HepG2 (cell line): ENCODE measurements around the gene CBX2. TPM values are rescaled to one million over a fixed set of nuclear protein-coding genes. Genes with fewer than 3 reads are reported as not detected.

Experiments
- ATF6 ChIP-seq: sonication (generic); formaldehyde crosslinking; conservative IDR thresholded peaks from 2 replicates; pipeline ENCODE4 v1.4.0; 2020; ENCODE audit warnings: missing genetic modification reagents
- ATF7-NPFF ChIP-seq: sonication (generic); formaldehyde crosslinking; IDR thresholded peaks from 2 replicates; pipeline ENCODE4 v1.8.1; 2023; ENCODE audit warnings: mild to moderate bottlenecking, low read depth, missing genetic modification reagents, moderate library complexity
- ISX ChIP-seq: sonication (generic); formaldehyde crosslinking; conservative IDR thresholded peaks from 2 replicates; pipeline ENCODE4 v1.5.0; 2020; ENCODE audit warnings: missing genetic modification reagents
- JDP2 ChIP-seq: sonication (generic); formaldehyde crosslinking; IDR thresholded peaks from 2 replicates; pipeline ENCODE4 v1.8.1; 2022; ENCODE audit warnings: missing genetic modification reagents, borderline replicate concordance
- KLF11 ChIP-seq: IDR thresholded peaks from 2 replicates; pipeline ENCODE4 v1.6.1; 2016; ENCODE audit warnings: missing compliant biosample characterization
- MAX ChIP-seq: IDR thresholded peaks from 2 replicates; pipeline ENCODE4 v1.6.1; 2012; ENCODE audit warnings: inconsistent platforms
- NBN ChIP-seq: fragments of 450-650 bp; conservative IDR thresholded peaks from 2 replicates; pipeline ENCODE4 v1.6.1; 2017
- NCOA2 ChIP-seq: sonication (generic); formaldehyde crosslinking; IDR thresholded peaks from 2 replicates; pipeline ENCODE4 v1.8.0; 2022; ENCODE audit warnings: inconsistent platforms
- NRL ChIP-seq: sonication (generic); formaldehyde crosslinking; IDR thresholded peaks from 2 replicates; pipeline ENCODE4 v1.5.0; 2020; ENCODE audit warnings: missing genetic modification reagents, mild to moderate bottlenecking, moderate library complexity, borderline replicate concordance
- SALL2 ChIP-seq: sonication (generic); formaldehyde crosslinking; IDR thresholded peaks from 2 replicates; pipeline ENCODE4 v1.8.1; 2023; ENCODE audit warnings: mild to moderate bottlenecking, missing genetic modification reagents, inconsistent platforms
- SMARCC2 ChIP-seq: fragments of 450-650 bp; IDR thresholded peaks from 2 replicates; pipeline ENCODE4 v1.6.1; 2017; ENCODE audit warnings: antibody characterized with exemption, mild to moderate bottlenecking
- SNAI1 ChIP-seq: sonication (generic); formaldehyde crosslinking; IDR thresholded peaks from 2 replicates; pipeline ENCODE4 v1.5.0; 2020; ENCODE audit warnings: mild to moderate bottlenecking, missing genetic modification reagents, borderline replicate concordance
- TAF1 ChIP-seq: sonication (generic); formaldehyde crosslinking; IDR thresholded peaks from 2 replicates; pipeline ENCODE4 v1.4.0; 2020; ENCODE audit warnings: missing genetic modification reagents
- ZNF121 ChIP-seq: sonication (generic); formaldehyde crosslinking; IDR thresholded peaks from 2 replicates; pipeline ENCODE4 v1.5.0; 2020; ENCODE audit warnings: mild to moderate bottlenecking, missing genetic modification reagents
- ZNF207 ChIP-seq: fragments of 450-650 bp; IDR thresholded peaks from 2 replicates; pipeline ENCODE4 v1.6.1; 2016; ENCODE audit warnings: antibody characterized with exemption, borderline replicate concordance
- ZNF737 ChIP-seq: sonication (generic); formaldehyde crosslinking; IDR thresholded peaks from 2 replicates; pipeline ENCODE4 v1.5.0; 2020; ENCODE audit warnings: missing genetic modification reagents, mild to moderate bottlenecking, borderline replicate concordance
- polyA plus RNA-seq, 8 experiments: library from polyadenylated mRNA; depleted of rRNA in 3 of 8; stranded (reverse) in 7 of 8; unstranded in 1 of 8; fragments of >200 nt; fragmentation: Illumina TruSeq in 4 of 8; extraction: Trizol in 4 of 8; gene quantifications; 2 replicates each; pipeline versions ENCODE4 v1.2.1 to v1.2.3, GENCODE V29; 2011 to 2016; ENCODE audit warnings: low read depth in 4 of 8, missing spikeins in 1 of 8, mixed read lengths in 1 of 8; ENCODE audit not compliant: insufficient read depth in 1 of 8
- total RNA-seq, 5 experiments: library from RNA; depleted of rRNA; stranded (reverse); fragments of >200 nt; fragmentation: Illumina TruSeq; extraction: Trizol; gene quantifications; 2 replicates each; pipeline ENCODE4 v1.2.3, GENCODE V29; 2016; ENCODE audit warnings: low read depth in 1 of 5
- TF ChIP-seq, protein P1 (sequence below), 2 experiments: sonication (generic) in 1 of 2; formaldehyde crosslinking in 1 of 2; IDR thresholded peaks; 2 replicates each; pipeline versions ENCODE4 v1.5.1 to v1.6.1; 2011 to 2020; ENCODE audit warnings: borderline replicate concordance in 1 of 2, low read depth in 1 of 2, low read length in 1 of 2, mild to moderate bottlenecking in 1 of 2, missing genetic modification reagents in 1 of 2, moderate library complexity in 1 of 2
- TF ChIP-seq, protein P2 (sequence below): sonication (generic); formaldehyde crosslinking; IDR thresholded peaks from 2 replicates; pipeline ENCODE4 v1.4.0; 2020; ENCODE audit warnings: missing genetic modification reagents
- TF ChIP-seq, protein P3 (sequence below): IDR thresholded peaks from 2 replicates; pipeline ENCODE4 v1.6.1; 2016; ENCODE audit warnings: low read depth
- TF ChIP-seq, protein P4 (sequence below): sonication (generic); formaldehyde crosslinking; conservative IDR thresholded peaks from 2 replicates; pipeline ENCODE4 v1.8.1; 2023; ENCODE audit warnings: missing genetic modification reagents

The CBX2 gene
- total and polyA plus RNA-seq, 2 of the 13 experiments (the other 11 are each of a cell fraction or from before 2014, with no cell fraction given): 14.5 to 31.1 TPM

- TF ChIP-seq, protein P1, sequence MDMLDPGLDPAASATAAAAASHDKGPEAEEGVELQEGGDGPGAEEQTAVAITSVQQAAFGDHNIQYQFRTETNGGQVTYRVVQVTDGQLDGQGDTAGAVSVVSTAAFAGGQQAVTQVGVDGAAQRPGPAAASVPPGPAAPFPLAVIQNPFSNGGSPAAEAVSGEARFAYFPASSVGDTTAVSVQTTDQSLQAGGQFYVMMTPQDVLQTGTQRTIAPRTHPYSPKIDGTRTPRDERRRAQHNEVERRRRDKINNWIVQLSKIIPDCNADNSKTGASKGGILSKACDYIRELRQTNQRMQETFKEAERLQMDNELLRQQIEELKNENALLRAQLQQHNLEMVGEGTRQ (IDR thresholded peaks at IDR 0.05; ENCODE audit: low read depth, low read length): no peak
- TF ChIP-seq, protein P1 (CRISPR knock-in tag; IDR thresholded peaks at IDR 0.05; ENCODE audit: borderline replicate concordance): no peak
- TF ChIP-seq NBN: no peak
- no peak for TF ChIP-seq ISX (CRISPR knock-in tag)
- TF ChIP-seq, protein P2, sequence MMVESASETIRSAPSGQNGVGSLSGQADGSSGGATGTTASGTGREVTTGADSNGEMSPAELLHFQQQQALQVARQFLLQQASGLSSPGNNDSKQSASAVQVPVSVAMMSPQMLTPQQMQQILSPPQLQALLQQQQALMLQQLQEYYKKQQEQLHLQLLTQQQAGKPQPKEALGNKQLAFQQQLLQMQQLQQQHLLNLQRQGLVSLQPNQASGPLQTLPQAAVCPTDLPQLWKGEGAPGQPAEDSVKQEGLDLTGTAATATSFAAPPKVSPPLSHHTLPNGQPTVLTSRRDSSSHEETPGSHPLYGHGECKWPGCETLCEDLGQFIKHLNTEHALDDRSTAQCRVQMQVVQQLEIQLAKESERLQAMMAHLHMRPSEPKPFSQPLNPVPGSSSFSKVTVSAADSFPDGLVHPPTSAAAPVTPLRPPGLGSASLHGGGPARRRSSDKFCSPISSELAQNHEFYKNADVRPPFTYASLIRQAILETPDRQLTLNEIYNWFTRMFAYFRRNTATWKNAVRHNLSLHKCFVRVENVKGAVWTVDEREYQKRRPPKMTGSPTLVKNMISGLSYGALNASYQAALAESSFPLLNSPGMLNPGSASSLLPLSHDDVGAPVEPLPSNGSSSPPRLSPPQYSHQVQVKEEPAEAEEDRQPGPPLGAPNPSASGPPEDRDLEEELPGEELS (CRISPR knock-in tag): no peak
- TF ChIP-seq TAF1 (CRISPR knock-in tag): peak; percentile 4; the same call in 1 of the 2 replicates
- no peak for TF ChIP-seq ZNF207
- TF ChIP-seq JDP2: no peak
- no peak for TF ChIP-seq SMARCC2
- TF ChIP-seq NRL: no peak
- TF ChIP-seq, protein P3, sequence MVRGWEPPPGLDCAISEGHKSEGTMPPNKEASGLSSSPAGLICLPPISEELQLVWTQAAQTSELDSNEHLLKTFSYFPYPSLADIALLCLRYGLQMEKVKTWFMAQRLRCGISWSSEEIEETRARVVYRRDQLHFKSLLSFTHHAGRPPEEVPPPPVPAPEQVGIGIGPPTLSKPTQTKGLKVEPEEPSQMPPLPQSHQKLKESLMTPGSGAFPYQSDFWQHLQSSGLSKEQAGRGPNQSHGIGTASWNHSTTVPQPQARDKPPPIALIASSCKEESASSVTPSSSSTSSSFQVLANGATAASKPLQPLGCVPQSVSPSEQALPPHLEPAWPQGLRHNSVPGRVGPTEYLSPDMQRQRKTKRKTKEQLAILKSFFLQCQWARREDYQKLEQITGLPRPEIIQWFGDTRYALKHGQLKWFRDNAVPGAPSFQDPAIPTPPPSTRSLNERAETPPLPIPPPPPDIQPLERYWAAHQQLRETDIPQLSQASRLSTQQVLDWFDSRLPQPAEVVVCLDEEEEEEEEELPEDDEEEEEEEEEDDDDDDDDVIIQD (CRISPR knock-in tag): no peak
- TF ChIP-seq SALL2 (CRISPR knock-in tag): no peak
- no peak for TF ChIP-seq NCOA2 (CRISPR knock-in tag)
- TF ChIP-seq MAX: peak; percentile 70; the same call in 1 of the 2 replicates
- TF ChIP-seq KLF11 (CRISPR knock-in tag): no peak
- no peak for TF ChIP-seq ZNF121 (CRISPR knock-in tag)
- TF ChIP-seq ZNF737 (CRISPR knock-in tag): no peak
- no peak for TF ChIP-seq ATF6
- TF ChIP-seq ATF7-NPFF: no peak
- TF ChIP-seq, protein P4, sequence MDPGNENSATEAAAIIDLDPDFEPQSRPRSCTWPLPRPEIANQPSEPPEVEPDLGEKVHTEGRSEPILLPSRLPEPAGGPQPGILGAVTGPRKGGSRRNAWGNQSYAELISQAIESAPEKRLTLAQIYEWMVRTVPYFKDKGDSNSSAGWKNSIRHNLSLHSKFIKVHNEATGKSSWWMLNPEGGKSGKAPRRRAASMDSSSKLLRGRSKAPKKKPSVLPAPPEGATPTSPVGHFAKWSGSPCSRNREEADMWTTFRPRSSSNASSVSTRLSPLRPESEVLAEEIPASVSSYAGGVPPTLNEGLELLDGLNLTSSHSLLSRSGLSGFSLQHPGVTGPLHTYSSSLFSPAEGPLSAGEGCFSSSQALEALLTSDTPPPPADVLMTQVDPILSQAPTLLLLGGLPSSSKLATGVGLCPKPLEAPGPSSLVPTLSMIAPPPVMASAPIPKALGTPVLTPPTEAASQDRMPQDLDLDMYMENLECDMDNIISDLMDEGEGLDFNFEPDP: 0 out of 2 replicates have a peak, but pooled peaks have one; percentile 45
- TF ChIP-seq SNAI1 (CRISPR knock-in tag): no peak; the same call in 1 of the 2 replicates
Observed at GRCh38 chr17:79777120-79777893, 641 bp upstream of the CBX2 start (continued).
